Endothelial cell of umbilical vein (primary cell): ENCODE results near the gene CNOT10. TPM values are rescaled to one million over a fixed set of nuclear protein-coding genes. Genes with fewer than 3 reads are reported as not detected.

Experiments
- BruUV-seq: library from RNA; stranded (reverse); fragments of 400-500 nt; replicated peaks from 2 replicates; lab custom pipeline; 2021; lab: Mats Ljungman, UMichigan
- CTCF ChIA-PET: fragments of 300-600, 350-600 bp; sonication (Branson Sonifier 250); formaldehyde crosslinking; loops from one replicate; lab custom pipeline; 2021; ENCODE audit warnings: antibody characterized with exemption, inconsistent platforms; lab: Charles Lee
- POLR2A ChIA-PET: fragments of 300-600, 350-600 bp; sonication (Branson Sonifier 250); formaldehyde crosslinking; loops from one replicate; lab custom pipeline; 2021; ENCODE audit warnings: antibody characterized with exemption, inconsistent platforms; lab: Charles Lee
- DNase-seq: peaks from one replicate; pipeline ENCODE4 v3.0.0-alpha.2; 2011; ENCODE audit warnings: low read depth, low spot score
- FAIRE-seq: peaks from 2 replicates; lab custom pipeline; 2011; peaks lifted over from hg19 to GRCh38; lab: Jason Lieb, UNC
- H2AFZ ChIP-seq: 2 replicates; pipeline ENCODE4 v1.6.0; 2012; ENCODE audit warnings: low read depth, low read length, control low read depth, inconsistent platforms
- H3K27ac ChIP-seq: 2 replicates; pipeline ENCODE4 v1.5.1; 2011; ENCODE audit warnings: low read depth, mild to moderate bottlenecking, control low read depth, low read length, moderate library complexity; ENCODE audit not compliant: insufficient read depth
- H3K27me3 ChIP-seq, 2 experiments: 2 replicates each; pipeline versions ENCODE4 v1.6.0 to v1.6.1; 2011; ENCODE audit warnings: low read length in 2 of 2, mixed read lengths in 1 of 2; ENCODE audit not compliant: control insufficient read depth in 2 of 2, insufficient read depth in 2 of 2
- H3K36me3 ChIP-seq, 2 experiments: 2 replicates in 1 of 2; 3 replicates in 1 of 2; pipeline ENCODE4 v1.5.1; 2011; ENCODE audit warnings: low read length in 2 of 2, mild to moderate bottlenecking in 1 of 2, moderate library complexity in 1 of 2; ENCODE audit not compliant: control insufficient read depth in 2 of 2, insufficient read depth in 2 of 2; ENCODE audit errors: extremely low read depth in 1 of 2
- H3K4me1 ChIP-seq: 3 replicates; pipeline ENCODE4 v1.5.1; 2011; ENCODE audit warnings: mild to moderate bottlenecking, low read length; ENCODE audit not compliant: control insufficient read depth, insufficient read depth; ENCODE audit errors: extremely low read depth
- H3K4me2 ChIP-seq: 2 replicates; pipeline ENCODE4 v1.6.1; 2011; ENCODE audit warnings: low read length, control low read depth, mixed read lengths; ENCODE audit not compliant: insufficient read depth
- H3K4me3 ChIP-seq, 3 experiments: fragments of 200-600 bp in 1 of 3; sonication (generic), shearing (Covaris generic) in 1 of 3; replicated peaks in 1 of 3; 2 replicates each; pipeline ENCODE4 v1.5.1; 2011 to 2016; ENCODE audit warnings: control low read depth in 3 of 3, low read length in 3 of 3, mild to moderate bottlenecking in 2 of 3, inconsistent platforms in 1 of 3, low read depth in 1 of 3, moderate library complexity in 1 of 3; ENCODE audit not compliant: insufficient read depth in 1 of 3
- H3K79me2 ChIP-seq: 2 replicates; pipeline ENCODE4 v1.6.0; 2012; ENCODE audit warnings: low read length, inconsistent platforms; ENCODE audit not compliant: control insufficient read depth, insufficient read depth
- H3K9ac ChIP-seq: replicated peaks from 2 replicates; pipeline ENCODE3; 2011; ENCODE audit warnings: low read length, control low read depth; ENCODE audit not compliant: insufficient read depth; ENCODE audit errors: extremely low read depth
- H3K9me1 ChIP-seq: replicated peaks from 3 replicates; pipeline ENCODE4 v1.6.0; 2011; ENCODE audit warnings: mild to moderate bottlenecking, low read length; ENCODE audit not compliant: control insufficient read depth, insufficient read depth; ENCODE audit errors: extremely low read depth
- H3K9me3 ChIP-seq: replicated peaks from 2 replicates; pipeline ENCODE4 v1.5.1; 2012; ENCODE audit warnings: low read length, inconsistent platforms; ENCODE audit not compliant: control insufficient read depth, insufficient read depth
- H4K20me1 ChIP-seq: replicated peaks from 2 replicates; pipeline ENCODE3; 2011; ENCODE audit warnings: mild to moderate bottlenecking, low read length; ENCODE audit not compliant: control insufficient read depth, insufficient read depth; ENCODE audit errors: extremely low read depth
- CTCF ChIP-seq, 2 donors: IDR thresholded peaks; 1 replicate in 1 of 2; 2 replicates in 1 of 2; pipeline ENCODE4 v1.5.1; 2011; ENCODE audit warnings: low read length in 2 of 2, mild to moderate bottlenecking in 2 of 2, moderate library complexity in 2 of 2, control low read depth in 1 of 2, inconsistent platforms in 1 of 2, low read depth in 1 of 2; ENCODE audit not compliant: insufficient read depth in 1 of 2; ENCODE audit errors: extremely low read depth in 1 of 2
- EZH2 ChIP-seq: IDR thresholded peaks from 2 replicates; pipeline ENCODE4 v1.6.1; 2012; ENCODE audit warnings: borderline replicate concordance, low read depth, mild to moderate bottlenecking, moderate library complexity, low read length, inconsistent platforms; ENCODE audit not compliant: severe bottlenecking
- FOS ChIP-seq: IDR thresholded peaks from 2 replicates; pipeline ENCODE4 v1.6.1; 2011; ENCODE audit warnings: mild to moderate bottlenecking, low read length, moderate library complexity, borderline replicate concordance; ENCODE audit not compliant: insufficient read depth
- GATA2 ChIP-seq: IDR thresholded peaks from 2 replicates; pipeline ENCODE4 v1.7.0; 2011; ENCODE audit warnings: low read depth, mild to moderate bottlenecking, moderate library complexity, mixed read lengths, low read length; ENCODE audit not compliant: insufficient read length, insufficient read depth
- JUN ChIP-seq: IDR thresholded peaks from 2 replicates; pipeline ENCODE4 v1.6.1; 2011; ENCODE audit warnings: borderline replicate concordance, low read depth; ENCODE audit not compliant: insufficient read length, insufficient read depth
- MAX ChIP-seq: IDR thresholded peaks from 2 replicates; pipeline ENCODE4 v1.6.1; 2011; ENCODE audit not compliant: insufficient read depth, insufficient read length
- MYC ChIP-seq: IDR thresholded peaks from one replicate; pipeline ENCODE4 v1.6.1; 2011; ENCODE audit warnings: mild to moderate bottlenecking, low read depth, low read length
- POLR2A ChIP-seq: IDR thresholded peaks from 2 replicates; pipeline ENCODE4 v1.6.1; 2012; ENCODE audit warnings: low read depth, mild to moderate bottlenecking, control low read depth, low read length
- POLR2AphosphoS5 ChIP-seq: IDR thresholded peaks from 2 replicates; pipeline ENCODE4 v1.6.1; 2012; ENCODE audit warnings: low read depth, mild to moderate bottlenecking, control low read depth, low read length, moderate library complexity; ENCODE audit not compliant: insufficient read depth
- dilution Hi-C: fragments of 300-500 bp; cut with MboI; formaldehyde crosslinking; loops from one replicate; pipeline ENCODE4 v1.15.0; 2019; ENCODE audit warnings: low sequenced_read_pairs; ENCODE audit not compliant: extremely low pct_ligation_motif_present
- intact Hi-C: fragments of 100-400 bp; cut with micrococcal nuclease; formaldehyde crosslinking; loops from one replicate; pipeline ENCODE4 v1.10.0; 2022
- polyA plus RNA-seq, 4 experiments: library from polyadenylated mRNA; depleted of rRNA in 3 of 4; stranded (reverse) in 3 of 4; unstranded in 1 of 4; fragments of >200 nt; gene quantifications; 2 replicates each; pipeline versions ENCODE4 v1.2.1 to v1.2.3, GENCODE V29; 2011 to 2012; ENCODE audit warnings: missing spikeins in 1 of 4
- total RNA-seq: library from RNA; stranded (reverse); gene quantifications from 2 replicates; pipeline ENCODE4 v1.2.3, GENCODE V29; 2021

The CNOT10 gene
- total and polyA plus RNA-seq, 2 donors (not counting 3 experiments of a cell fraction or from before 2014, with no cell fraction given), result 23.6 to 28.6 TPM

DNA sequence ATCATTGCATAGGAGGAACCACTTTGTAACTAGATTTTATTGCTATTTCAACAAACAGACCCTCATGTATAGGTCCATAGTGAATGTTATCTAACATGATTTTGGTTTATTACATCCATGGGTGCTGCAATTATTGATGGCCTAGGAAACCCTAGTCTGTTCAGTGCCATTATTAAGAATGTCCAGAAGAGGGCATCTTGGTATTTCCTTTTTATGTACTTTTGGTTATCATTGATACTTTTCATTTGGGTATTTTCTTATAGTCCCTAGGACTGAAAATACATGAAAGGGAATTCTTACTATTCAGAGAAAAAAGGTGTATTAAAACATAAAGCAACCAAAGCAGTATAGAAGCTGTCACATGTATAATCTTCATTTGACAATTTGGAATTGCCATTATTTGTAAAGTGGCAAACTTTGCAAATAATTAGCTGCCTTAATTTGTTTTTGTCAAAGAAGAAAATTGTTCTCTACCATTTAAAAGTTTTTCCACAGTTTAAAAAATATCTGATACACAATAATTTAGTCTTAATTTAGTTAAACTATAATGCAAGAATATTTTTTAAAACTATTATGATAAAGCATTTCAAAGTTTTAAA lies 48.7 kb downstream of the CNOT10 start:
- POLR2A ChIA-PET, result no interaction called here
- peak; percentile 54 for DNase-seq
- TF ChIP-seq POLR2AphosphoS5, result no peak
- no peak for TF ChIP-seq EZH2
- TF ChIP-seq MAX, result no peak
- TF ChIP-seq MYC, result no peak
- no peak for TF ChIP-seq POLR2A
- no peak for TF ChIP-seq JUN
- peak; percentile 29 to 38 for TF ChIP-seq CTCF (IDR thresholded peaks at IDR 0.05; ENCODE audit: extremely low read depth in 1 of 2, insufficient read depth in 1 of 2, low read depth in 1 of 2, low read length in 2 of 2)
- TF ChIP-seq FOS, result no peak
- no peak for TF ChIP-seq GATA2
- CTCF ChIA-PET, result interaction anchor here (0.6 to 4.0 kb wide), 5 partner anchors 48 to 1054 kb away, joined by 3 to 40 read pairs (median 5); no protein-coding TSS in a partner anchor
- Histone ChIP-seq H3K4me3 (no peak overlapping the region), H3K4me1 (peaks cover 2% of the 10 kb centered on the region), H3K4me2 (no peak overlapping the region), H2AFZ (no peak overlapping the region), H3K9me3 (no peaks in the 10 kb centered on the region), H3K27me3 (no peaks in the 10 kb centered on the region), H3K27ac (no peak overlapping the region), H3K9me1 (no peaks in the 10 kb centered on the region), H3K36me3 (peaks cover 0 to 3% of the 10 kb centered on the region in 2 experiments), H3K79me2 (no peaks in the 10 kb centered on the region), H3K9ac (no peak overlapping the region), H4K20me1 (no peaks in the 10 kb centered on the region)
- dilution Hi-C loops (no loop called here), intact Hi-C loops (loop anchor here (1.0 kb wide), 2 partner anchors 48 to 201 kb away; no protein-coding TSS in a partner anchor)
- FAIRE-seq, result peak; percentile 26
- BruUV-seq, result no TSS peak
